SK-N-SH treated with all-trans-retinoic acid at 6 μM for 48 hours (cell line): ENCODE data around the gene GJB5.

ENCODE experiments used
- CSRNP3 ChIP-seq: fragments of 250-450 bp; sonication (Bioruptor Pico); IDR thresholded peaks from 2 replicates; pipeline ENCODE4 v1.5.1; 2021; ENCODE audit warnings: mild to moderate bottlenecking, moderate library complexity
- ESRRG ChIP-seq: fragments of 250-450 bp; sonication (Bioruptor Pico); IDR thresholded peaks from 2 replicates; pipeline ENCODE4 v1.6.1; 2021; ENCODE audit warnings: mild to moderate bottlenecking
- GLIS3 ChIP-seq: fragments of 250-450 bp; sonication (Bioruptor Pico); IDR thresholded peaks from 2 replicates; pipeline ENCODE4 v1.5.0; 2020; ENCODE audit warnings: mild to moderate bottlenecking, moderate library complexity
- ISL1 ChIP-seq: fragments of 250-450 bp; sonication (Bioruptor Pico); IDR thresholded peaks from 2 replicates; pipeline ENCODE4 v2.1.2; 2022; ENCODE audit warnings: mild to moderate bottlenecking, moderate library complexity
- OSR1 ChIP-seq: fragments of 250-450 bp; sonication (Bioruptor Pico); IDR thresholded peaks from 2 replicates; pipeline ENCODE4 v1.8.0; 2022; ENCODE audit warnings: moderate library complexity, mild to moderate bottlenecking, inconsistent platforms
- PATZ1 ChIP-seq: fragments of 250-450 bp; sonication (Bioruptor Pico); IDR thresholded peaks from 2 replicates; pipeline ENCODE4 v1.8.0; 2020; ENCODE audit warnings: mild to moderate bottlenecking, moderate library complexity, borderline replicate concordance
- PPARA ChIP-seq: fragments of 250-450 bp; sonication (Bioruptor Pico); IDR thresholded peaks from 2 replicates; pipeline ENCODE4 v1.5.0; 2020; ENCODE audit warnings: mild to moderate bottlenecking, borderline replicate concordance
- RARB ChIP-seq: fragments of 250-450 bp; sonication (Bioruptor Pico); IDR thresholded peaks from 2 replicates; pipeline ENCODE4 v1.8.0; 2021; ENCODE audit warnings: mild to moderate bottlenecking, moderate library complexity
- SNAI2 ChIP-seq: fragments of 250-450 bp; sonication (Bioruptor Pico); IDR thresholded peaks from 2 replicates; pipeline ENCODE4 v1.5.0; 2020; ENCODE audit warnings: mild to moderate bottlenecking, moderate library complexity
- TCF4 ChIP-seq: fragments of 250-450 bp; sonication (Bioruptor Pico); IDR thresholded peaks from 2 replicates; pipeline ENCODE4 v1.8.0; 2021; ENCODE audit warnings: mild to moderate bottlenecking, moderate library complexity, borderline replicate concordance
- ZFP3 ChIP-seq: fragments of 250-450 bp; sonication (Bioruptor Pico); IDR thresholded peaks from 2 replicates; pipeline ENCODE4 v1.5.0; 2020; ENCODE audit warnings: mild to moderate bottlenecking, moderate library complexity
- ZNF565 ChIP-seq: fragments of 450-650 bp; formaldehyde crosslinking; conservative IDR thresholded peaks from 2 replicates; pipeline ENCODE4 v1.5.0; 2020; ENCODE audit warnings: low read depth, mild to moderate bottlenecking, moderate library complexity
- ZNF70 ChIP-seq: fragments of 450-650 bp; formaldehyde crosslinking; IDR thresholded peaks from 2 replicates; pipeline ENCODE4 v1.5.0; 2020; ENCODE audit warnings: mild to moderate bottlenecking, moderate library complexity
- ZNF8 ChIP-seq: fragments of 450-650 bp; formaldehyde crosslinking; IDR thresholded peaks from 2 replicates; pipeline ENCODE4 v1.5.0; 2020; ENCODE audit warnings: mild to moderate bottlenecking, moderate library complexity

- TF ChIP-seq ZNF565 (CRISPR knock-in tag) (no peak), PPARA (CRISPR knock-in tag) (no peak), GLIS3 (CRISPR knock-in tag) (no peak), CSRNP3 (no peak), RARB (CRISPR knock-in tag) (no peak), ESRRG (no peak), OSR1 (CRISPR knock-in tag) (no peak), PATZ1 (CRISPR knock-in tag) (no peak), ZFP3 (CRISPR knock-in tag) (no peak), ISL1 (no peak), SNAI2 (CRISPR knock-in tag) (no peak), TCF4 (CRISPR knock-in tag) (no peak), ZNF8 (CRISPR knock-in tag) (no peak), ZNF70 (CRISPR knock-in tag) (no peak)
These were observed 37.6 kb downstream of the GJB5 start for GRCh38 chr1:34792424-34792823.
